Measurements from ENCODE around the gene ADH7. TPM values are rescaled to one million over a fixed set of nuclear protein-coding genes. Genes with fewer than 3 reads are reported as not detected.
A peak's percentile ranks its signal among the peaks of the same experiment; 100 is the strongest.

Gene ADH7
- total and polyA plus RNA-seq, 2 of the 8 experiments (the other 6 are each of a cell fraction or from before 2014, with no cell fraction given) = not detected

- Histone ChIP-seq H2BK15ac (ENCODE audit: low read length) (no peak overlapping the region), H3K27ac (ENCODE audit: low read depth, low read length) (no peak overlapping the region), H3K4me3 (ENCODE audit: extremely low read depth in 1 of 4, insufficient read depth in 2 of 4, low read depth in 3 of 4, low read length in 4 of 4) (no peak overlapping the region), H2BK20ac (ENCODE audit: low read length) (no peak overlapping the region), H3K14ac (ENCODE audit: insufficient read length) (no peak overlapping the region), H3K79me2 (ENCODE audit: control insufficient read depth in 1 of 2, insufficient read depth in 2 of 2, low read length in 2 of 2) (no peaks in the 10 kb centered on the region), H3K36me3 (ENCODE audit: control insufficient read depth in 2 of 4, insufficient read depth in 4 of 4, low read length in 3 of 4) (no peaks in the 10 kb centered on the region), H3K4ac (replicated peaks; ENCODE audit: insufficient read length, low read depth, low read length) (no peak overlapping the region), H3K56ac (replicated peaks; ENCODE audit: insufficient read length, low read depth, low read length) (no peak overlapping the region), H3K23me2 (ENCODE audit: low read depth, low read length) (no peaks in the 10 kb centered on the region), H3K4me1 (replicated peaks in 1 of 4; ENCODE audit: control insufficient read depth in 3 of 4, insufficient read depth in 4 of 4, low read length in 3 of 4) (no peaks in the 10 kb centered on the region), H2AK5ac (ENCODE audit: low read depth, low read length) (no peak overlapping the region), H2BK120ac (replicated peaks; ENCODE audit: low read depth, low read length) (no peak overlapping the region), H4K5ac (ENCODE audit: insufficient read length, low read depth, low read length) (no peak overlapping the region), H3K18ac (ENCODE audit: extremely low read depth, low read length) (no peak overlapping the region), H4K20me1 (replicated peaks in 1 of 2; ENCODE audit: control insufficient read depth in 1 of 2, insufficient read depth in 2 of 2, low read length in 2 of 2) (no peaks in the 10 kb centered on the region), H2BK5ac (ENCODE audit: low read depth, low read length) (no peak overlapping the region), H3K79me1 (ENCODE audit: low read depth, low read length) (no peaks in the 10 kb centered on the region), H2BK12ac (ENCODE audit: low read depth, low read length) (no peak overlapping the region), H3K9ac (replicated peaks in 1 of 4; ENCODE audit: extremely low read depth in 1 of 4, low read depth in 3 of 4, low read length in 3 of 4) (no peak overlapping the region), H4K8ac (ENCODE audit: extremely low read depth, insufficient read depth, low read length) (no peak overlapping the region), H3K9me3 (ENCODE audit: insufficient read depth in 2 of 2, low read depth in 1 of 2, low read length in 1 of 2) (no peaks in the 10 kb centered on the region), H4K91ac (replicated peaks; ENCODE audit: insufficient read length, low read length) (no peak overlapping the region), H3K23ac (ENCODE audit: insufficient read length) (no peak overlapping the region), H3K4me2 (ENCODE audit: insufficient read depth in 1 of 2, low read depth in 2 of 2, low read length in 2 of 2) (no peak overlapping the region), H2AFZ (ENCODE audit: low read length) (peak overlapping the region; percentile 40; the same call in 1 of the 2 replicates), H3K27me3 (replicated peaks in 1 of 4; ENCODE audit: control insufficient read depth in 3 of 4, extremely low read depth in 1 of 4, insufficient read depth in 3 of 4, low read length in 3 of 4) (no peaks in the 10 kb centered on the region)
- DNase-seq (ENCODE audit: low read depth in 1 of 2, low spot score in 2 of 2) = no peak
- no peak for FAIRE-seq
- ChIA-PET CTCF (ENCODE audit: partially characterized antibody) (interaction anchor here (0.9 to 3.5 kb wide), 2 partner anchors 18 to 20 kb away, joined by 3 to 11 read pairs; no protein-coding TSS in a partner anchor), POLR2A (ENCODE audit: partially characterized antibody) (no interaction called here)
- 72% methylated on average over 1 of the region's 1 CpG; no CpG with 5 or more reads in 1 of the 2 experiments for WGBS, 2 experiments (ENCODE audit: extremely low coverage in 1 of 2, insufficient coverage in 1 of 2, insufficient read length in 1 of 2, insufficient replicate concordance in 2 of 2, low coverage in 1 of 2, low lambda C conversion rate in 2 of 2, missing lambda C conversion rate in 1 of 2)
- TF ChIP-seq SIX5 (IDR thresholded peaks at IDR 0.05; ENCODE audit: low read depth, low read length) = no peak
- TF ChIP-seq POU5F1 (IDR thresholded peaks at IDR 0.05; ENCODE audit: low read depth, low read length) = no peak
- TF ChIP-seq CHD2 (IDR thresholded peaks at IDR 0.05; ENCODE audit: low read length) = no peak
Measured at GRCh38 chr4:99382745-99383360, 52.3 kb downstream of the ADH7 start.

Data from H1 (cell line).